ENCODE measurements around the gene MGRN1. TPM values are rescaled to one million over a fixed set of nuclear protein-coding genes. Genes with fewer than 3 reads are reported as not detected.

Gene MGRN1
- total RNA-seq (2022; extraction: Qiagen RNA extraction): 29.8 to 51.2 TPM (median 49.6 TPM) in 5 replicates

GRCh38 chr16:4624015-4624826, at the start of gene MGRN1:
TSS of gene MGRN1 (plus strand) at chr16:4624826. CDS start at chr16:4624961, 135 bp downstream.

GRCh38 chr16:4614571-4615383, 9.8 kb upstream of the MGRN1 start, which contains the start of gene UBALD1:
TSS of gene UBALD1 (minus strand) at chr16:4614888. CDS start at chr16:4614797, 91 bp downstream.

GRCh38 chr16:4693296-4693955, 68.8 kb downstream of the MGRN1 start, which contains the start of gene NUDT16L1:
TSS of gene NUDT16L1 (plus strand) at chr16:4693562. CDS start at chr16:4693727, 165 bp downstream.

GRCh38 chr16:4734063-4734729, 109.6 kb downstream of the MGRN1 start, which contains the start of the genes ANKS3 and DNAAF8:
TSS of gene ANKS3 (minus strand) at chr16:4734271. CDS start at chr16:4730149, 4,122 bp downstream.
TSS of gene DNAAF8 (plus strand) at chr16:4734537. CDS start at chr16:4736515, 1,978 bp downstream.

Other genes starting within 250 kb of the MGRN1 start
- 12.8 to 21.2 TPM (median 16.7 TPM) in 5 replicates for gene CORO7, start 208.2 kb upstream of the MGRN1 start, total RNA-seq (2022; extraction: Qiagen RNA extraction)
- 54.1 to 71.4 TPM (median 68.1 TPM) in 5 replicates for gene DNAJA3, start 199.0 kb upstream of the MGRN1 start, total RNA-seq (2022; extraction: Qiagen RNA extraction)
- gene NMRAL1, start 150.2 kb upstream of the MGRN1 start, total RNA-seq (2022; extraction: Qiagen RNA extraction): 42.7 to 48.5 TPM (median 45.8 TPM) in 5 replicates
- 63.5 to 74.6 TPM (median 71.9 TPM) in 5 replicates for gene HMOX2, start 148.4 kb upstream of the MGRN1 start, total RNA-seq (2022; extraction: Qiagen RNA extraction)
- gene CDIP1, start 86.1 kb upstream of the MGRN1 start, total RNA-seq (2022; extraction: Qiagen RNA extraction): 12.5 to 15.7 TPM (median 14.8 TPM) in 5 replicates
- 0.04 to 0.06 TPM (median 0.06 TPM) in 5 replicates for gene C16orf96, start 68.5 kb upstream of the MGRN1 start, total RNA-seq (2022; extraction: Qiagen RNA extraction)
- 36.1 to 65.4 TPM (median 62.4 TPM) in 5 replicates for gene UBALD1, start 9.9 kb upstream of the MGRN1 start, total RNA-seq (2022; extraction: Qiagen RNA extraction)
- 15.8 to 22.8 TPM (median 21.1 TPM) in 5 replicates for gene NUDT16L1, start 68.7 kb downstream of the MGRN1 start, total RNA-seq (2022; extraction: Qiagen RNA extraction)
- gene ANKS3, start 109.4 kb downstream of the MGRN1 start, total RNA-seq (2022; extraction: Qiagen RNA extraction): 17.4 to 25.6 TPM (median 25.2 TPM) in 5 replicates
- 0.83 to 1.4 TPM (median 1.1 TPM) in 5 replicates for gene DNAAF8, start 109.7 kb downstream of the MGRN1 start, total RNA-seq (2022; extraction: Qiagen RNA extraction)
- 6.6 to 8.9 TPM (median 8.8 TPM) in 5 replicates for gene ZNF500, start 142.3 kb downstream of the MGRN1 start, total RNA-seq (2022; extraction: Qiagen RNA extraction)
- gene SEPTIN12, start 163.5 kb downstream of the MGRN1 start, total RNA-seq (2022; extraction: Qiagen RNA extraction): not detected in 5 replicates
- gene SMIM22, start 170.5 kb downstream of the MGRN1 start, total RNA-seq (2022; extraction: Qiagen RNA extraction): not detected in 5 replicates
- gene ROGDI, start 177.8 kb downstream of the MGRN1 start, total RNA-seq (2022; extraction: Qiagen RNA extraction): 9.3 to 17.5 TPM (median 15.5 TPM) in 5 replicates
- 33.8 to 43.3 TPM (median 40.1 TPM) in 5 replicates for gene GLYR1, start 222.5 kb downstream of the MGRN1 start, total RNA-seq (2022; extraction: Qiagen RNA extraction)
- 20.4 to 29.4 TPM (median 28.1 TPM) in 5 replicates for gene UBN1, start 222.7 kb downstream of the MGRN1 start, total RNA-seq (2022; extraction: Qiagen RNA extraction)

Measured in A549 treated with dexamethasone at 1 μM for 4 hours (cell line).